Osteocyte (in vitro differentiated cells): Measurements from ENCODE around the gene PPWD1. TPM values are rescaled to one million over a fixed set of nuclear protein-coding genes. Genes with fewer than 3 reads are reported as not detected.
"Not testable (repeated sequence)": the region's sequence is repeated elsewhere in the genome, so short reads cannot be mapped to it uniquely, and the experiment has no call there.

ENCODE experiments used
- DNase-seq: peaks from one replicate; pipeline ENCODE4 v3.0.0; 2021; ENCODE audit warnings: mixed read lengths; ENCODE audit not compliant: unreplicated experiment; ENCODE audit errors: extremely low spot score
- H3K27ac Mint-ChIP-seq: one replicate; pipeline ENCODE4 v1.8.0; 2021; ENCODE audit warnings: mild to moderate bottlenecking, mixed read lengths; ENCODE audit not compliant: unreplicated experiment
- H3K27me3 Mint-ChIP-seq: one replicate; pipeline ENCODE4 v1.8.0; 2021; ENCODE audit warnings: mixed read lengths; ENCODE audit not compliant: unreplicated experiment
- H3K36me3 Mint-ChIP-seq: one replicate; pipeline ENCODE4 v1.8.0; 2021; ENCODE audit warnings: mixed read lengths; ENCODE audit not compliant: unreplicated experiment
- H3K4me1 Mint-ChIP-seq: one replicate; pipeline ENCODE4 v1.8.0; 2021; ENCODE audit warnings: mixed read lengths; ENCODE audit not compliant: unreplicated experiment
- H3K4me3 Mint-ChIP-seq: one replicate; pipeline ENCODE4 v1.8.0; 2021; ENCODE audit warnings: mild to moderate bottlenecking, moderate library complexity, mixed read lengths; ENCODE audit not compliant: unreplicated experiment
- H3K9me3 Mint-ChIP-seq: one replicate; pipeline ENCODE4 v1.8.0; 2021; ENCODE audit warnings: mixed read lengths; ENCODE audit not compliant: unreplicated experiment
- CTCF ChIP-seq: fragments of 200-600 bp; sonication (generic); IDR thresholded peaks from 2 replicates; pipeline ENCODE4 v1.5.0; 2021; ENCODE audit warnings: antibody characterized with exemption, mild to moderate bottlenecking, moderate library complexity
- total RNA-seq: library from RNA; stranded (reverse); gene quantifications from 2 replicates; pipeline ENCODE4 v1.2.1, GENCODE V29; 2021

The PPWD1 gene
- total RNA-seq, 1 donor from 2014 or later, result 33.2 TPM

- DNase-seq, result no peak
- Mint-ChIP-seq H3K27ac (no peak overlapping the region), H3K27me3 (no peaks in the 10 kb centered on the region), H3K4me3 (no peak overlapping the region), H3K4me1 (peaks cover 1% of the 10 kb centered on the region), H3K36me3 (peaks cover 28% of the 10 kb centered on the region), H3K9me3 (no peaks in the 10 kb centered on the region)
- TF ChIP-seq CTCF, result no peak
These were observed 7.6 kb downstream of the PPWD1 start for GRCh38 chr5:65570598-65571226.

GRCh38 chr5:65577141-65577540 lies 14.0 kb downstream of the PPWD1 start:
- no peak for DNase-seq
- peaks cover 10% of the 10 kb centered on the region for H3K4me1 Mint-ChIP-seq
- H3K27ac Mint-ChIP-seq, result peak overlapping the region; percentile 45
- peaks cover 40% of the 10 kb centered on the region for H3K36me3 Mint-ChIP-seq
- H3K4me3 Mint-ChIP-seq, result no peak overlapping the region
- no peaks in the 10 kb centered on the region for H3K27me3 Mint-ChIP-seq
- no peak for TF ChIP-seq CTCF
- no peaks in the 10 kb centered on the region for H3K9me3 Mint-ChIP-seq

- peak; percentile 26 for TF ChIP-seq CTCF
- DNase-seq, result no peak
- Mint-ChIP-seq H3K4me3 (no peak overlapping the region), H3K4me1 (no peaks in the 10 kb centered on the region), H3K27me3 (no peaks in the 10 kb centered on the region), H3K36me3 (peaks cover 43% of the 10 kb centered on the region), H3K9me3 (no peaks in the 10 kb centered on the region), H3K27ac (no peak overlapping the region)
These were observed 25.6 kb downstream of the PPWD1 start for GRCh38 chr5:65588694-65589093.

GRCh38 chr5:65601761-65602160 lies 38.7 kb downstream of the PPWD1 start:
- Mint-ChIP-seq H3K36me3 (peaks cover 71% of the 10 kb centered on the region), H3K9me3 (peaks cover 18% of the 10 kb centered on the region)
- H3K27ac Mint-ChIP-seq, H3K27me3 Mint-ChIP-seq, DNase-seq, H3K4me3 Mint-ChIP-seq, H3K4me1 Mint-ChIP-seq: not testable (repeated sequence)

GRCh38 chr5:65611524-65611923 lies 48.4 kb downstream of the PPWD1 start:
- no peak for TF ChIP-seq CTCF
- no peak overlapping the region for H3K4me3 Mint-ChIP-seq
- H3K4me1 Mint-ChIP-seq, result no peaks in the 10 kb centered on the region
- DNase-seq, result no peak
- peaks cover 61% of the 10 kb centered on the region for H3K36me3 Mint-ChIP-seq
- no peak overlapping the region for H3K27ac Mint-ChIP-seq
- no peaks in the 10 kb centered on the region for H3K27me3 Mint-ChIP-seq
- no peaks in the 10 kb centered on the region for H3K9me3 Mint-ChIP-seq
